ENCODE data around the gene FAM204A.

The FAM204A gene

DNA sequence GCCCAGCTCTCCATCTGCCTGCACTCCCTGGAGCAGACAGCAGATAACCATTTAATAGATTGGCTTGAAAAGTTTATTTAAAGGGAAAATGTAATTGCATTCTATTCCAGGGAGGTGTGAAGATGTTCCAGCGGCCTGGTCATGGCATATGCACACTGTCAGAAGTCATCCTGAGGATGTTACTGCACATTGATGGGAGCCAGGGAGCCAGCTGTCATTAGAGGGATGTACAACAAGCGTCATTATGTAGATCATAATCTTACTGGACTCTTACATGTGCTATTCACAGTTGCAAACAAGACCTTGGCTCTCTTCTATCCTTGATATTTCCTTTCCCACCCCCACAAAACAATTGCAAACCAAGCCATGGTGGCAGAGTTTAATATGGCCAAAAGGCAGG is 65.4 kb downstream of the FAM204A start:
- DNase-seq: no peak

DNA sequence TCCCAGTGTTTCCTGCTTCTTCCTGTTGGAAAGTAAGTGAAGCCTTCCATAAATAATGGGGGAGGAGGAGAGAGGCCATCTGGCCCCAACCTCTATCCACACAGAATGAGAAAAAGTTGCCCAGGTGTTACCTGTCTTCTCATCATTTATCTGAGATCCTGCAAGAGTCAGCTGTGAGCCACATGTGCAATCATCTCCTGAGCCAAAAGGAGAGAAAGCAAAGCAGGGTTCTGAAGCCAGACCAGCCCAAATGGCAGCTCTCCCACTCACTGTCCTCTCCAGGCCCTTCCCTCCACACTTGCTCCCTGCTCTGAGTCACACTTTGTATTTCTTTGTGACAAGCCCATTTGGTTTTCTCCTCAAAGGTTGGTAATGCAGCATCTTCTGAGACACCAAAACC is 65.9 kb downstream of the FAM204A start:
- no peak for DNase-seq

DNA sequence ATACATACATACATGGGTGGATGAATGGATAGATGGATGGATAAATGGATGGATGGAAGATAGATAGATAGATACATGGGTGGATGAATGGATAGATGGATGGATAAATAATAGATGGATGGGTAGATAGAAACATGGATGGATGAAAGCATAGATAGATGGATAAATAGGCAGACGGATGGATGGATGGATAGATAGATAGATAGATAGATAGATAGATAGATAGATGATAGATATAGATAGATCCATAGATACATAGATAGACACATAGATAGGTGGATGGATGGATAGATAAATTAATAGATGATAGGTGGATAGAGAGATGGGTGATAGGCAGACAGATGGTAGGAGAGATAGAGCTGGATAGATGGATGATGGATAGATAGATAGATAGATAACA is 68.5 kb downstream of the FAM204A start:
- DNase-seq: no peak

GRCh38 chr10:118272767-118273166 is 69.4 kb downstream of the FAM204A start:
- DNase-seq: no peak

- no peak for DNase-seq
Observed at GRCh38 chr10:118272149-118272721, 69.9 kb downstream of the FAM204A start.

DNA sequence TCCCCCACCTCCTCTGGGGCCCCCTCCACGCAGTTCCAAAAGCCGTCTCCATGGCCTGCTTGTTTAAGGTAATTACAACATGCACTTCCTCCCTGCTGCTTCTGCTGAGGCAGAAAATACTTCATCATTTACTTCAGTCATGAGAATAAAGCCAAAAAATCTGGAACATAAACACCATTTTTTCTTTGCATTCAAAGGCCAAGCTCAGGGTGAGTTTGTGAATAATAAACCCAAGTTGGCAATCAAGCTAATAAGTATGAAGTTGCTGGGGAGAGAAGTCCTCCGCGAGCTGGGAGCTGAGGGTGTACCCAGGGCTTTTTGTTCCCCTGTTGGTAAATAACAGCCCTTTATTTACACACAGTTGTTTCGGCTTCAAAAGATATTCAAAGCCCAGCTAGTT is 70.5 kb downstream of the FAM204A start:
- no peak for DNase-seq

GRCh38 chr10:118266098-118266748 is 75.9 kb downstream of the FAM204A start:
- no peak for DNase-seq

- DNase-seq: no peak
Observed at GRCh38 chr10:118264838-118265470, 77.2 kb downstream of the FAM204A start.

DNA sequence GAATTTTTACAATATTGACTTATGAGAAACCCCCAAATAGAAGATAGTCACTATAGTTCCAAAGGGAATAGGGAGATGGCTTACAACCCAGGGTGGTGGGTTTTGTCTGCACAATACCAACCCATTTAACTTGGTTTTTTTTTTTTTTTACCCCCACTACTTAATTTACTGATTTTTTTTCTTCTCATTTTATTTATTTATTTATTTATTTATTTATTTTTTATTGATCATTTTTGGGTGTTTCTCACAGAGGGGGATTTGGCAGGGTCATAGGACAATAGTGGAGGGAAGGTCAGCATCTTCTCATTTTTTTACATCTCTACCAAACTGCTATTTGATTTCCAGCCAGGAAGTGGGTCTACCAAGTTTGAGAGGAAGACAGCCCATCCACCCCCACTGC is 77.9 kb downstream of the FAM204A start:
- no peak for DNase-seq

- DNase-seq: no peak
Observed at GRCh38 chr10:118262538-118262937, 79.6 kb downstream of the FAM204A start.

GRCh38 chr10:118259288-118259906 is 82.7 kb downstream of the FAM204A start:
- peak; percentile 34 for DNase-seq

DNA sequence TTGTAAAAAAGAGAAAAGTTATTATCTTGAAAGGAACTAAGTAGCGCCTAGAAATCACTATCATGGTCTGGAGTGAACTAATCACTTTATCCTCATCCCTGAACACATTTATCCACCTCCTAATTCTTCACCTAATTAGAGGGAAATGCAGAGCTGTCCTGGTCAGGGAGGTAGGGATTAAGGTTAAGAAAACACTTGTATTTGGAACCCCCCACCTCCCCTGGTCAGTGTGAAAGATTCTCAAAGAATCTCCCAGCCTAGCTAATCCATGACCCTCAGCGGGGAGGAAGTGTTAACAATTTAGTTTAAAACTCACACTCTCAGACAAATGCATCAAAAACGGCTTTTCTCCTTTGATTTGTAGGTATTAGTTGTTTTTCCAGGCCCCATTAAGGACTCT is 83.8 kb downstream of the FAM204A start:
- DNase-seq: no peak

DNA sequence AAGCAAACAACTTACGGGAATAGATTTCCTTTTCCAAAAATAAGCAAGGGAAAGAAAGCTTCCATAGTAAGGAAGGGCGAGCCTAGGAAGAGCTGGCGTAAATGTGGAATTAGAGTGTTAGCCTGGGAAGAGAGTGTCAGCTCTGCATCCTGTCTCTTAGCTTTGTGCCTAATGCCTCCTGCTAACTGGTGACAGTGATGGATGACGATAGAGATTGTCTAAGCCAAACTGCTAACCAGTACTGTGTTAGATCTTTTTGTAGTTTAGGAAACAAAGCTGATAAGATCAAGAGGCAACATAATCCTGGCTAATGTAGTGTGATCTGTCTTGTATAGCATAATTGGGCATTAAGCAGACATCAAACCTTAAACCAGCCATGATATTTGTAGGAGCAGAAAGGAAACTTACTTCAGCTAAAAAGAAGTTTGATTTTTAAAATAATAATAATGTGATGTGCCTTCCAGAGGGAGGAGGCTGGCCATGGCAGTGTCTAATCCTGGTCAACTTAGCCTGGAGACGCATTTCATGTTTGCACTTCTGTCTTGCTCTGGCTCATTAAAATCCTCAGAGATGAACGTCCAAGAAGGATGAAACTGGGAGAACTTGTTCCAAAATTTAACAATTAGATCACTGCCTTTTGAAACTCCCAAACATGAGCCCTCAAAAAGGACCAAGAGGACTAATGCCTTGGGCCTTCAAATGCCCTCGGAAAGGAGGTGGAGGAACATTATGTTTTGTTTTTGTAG is 85.1 kb downstream of the FAM204A start:
- DNase-seq: no peak

- no peak for DNase-seq
Observed at GRCh38 chr10:118256209-118256608, 85.9 kb downstream of the FAM204A start.

DNA sequence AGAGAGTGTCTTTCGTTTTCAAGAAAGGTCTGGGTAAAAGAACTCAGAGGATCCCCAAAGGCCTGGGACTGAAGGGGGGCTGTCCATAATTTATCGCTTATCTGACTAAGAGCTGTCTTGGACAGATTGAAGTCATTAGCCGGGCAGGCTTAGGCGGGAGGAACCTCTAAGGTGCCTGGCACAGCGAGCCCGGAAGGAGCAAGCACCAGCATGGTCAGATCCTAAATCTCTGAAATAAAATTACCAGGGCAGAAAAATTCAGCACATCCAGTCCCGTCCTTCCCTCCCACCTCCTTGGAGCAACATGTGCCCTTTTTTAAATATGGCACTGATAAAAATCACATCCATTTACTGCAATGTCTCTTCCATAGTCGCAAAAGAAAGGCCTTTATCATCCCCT is 86.8 kb downstream of the FAM204A start:
- DNase-seq: no peak

DNA sequence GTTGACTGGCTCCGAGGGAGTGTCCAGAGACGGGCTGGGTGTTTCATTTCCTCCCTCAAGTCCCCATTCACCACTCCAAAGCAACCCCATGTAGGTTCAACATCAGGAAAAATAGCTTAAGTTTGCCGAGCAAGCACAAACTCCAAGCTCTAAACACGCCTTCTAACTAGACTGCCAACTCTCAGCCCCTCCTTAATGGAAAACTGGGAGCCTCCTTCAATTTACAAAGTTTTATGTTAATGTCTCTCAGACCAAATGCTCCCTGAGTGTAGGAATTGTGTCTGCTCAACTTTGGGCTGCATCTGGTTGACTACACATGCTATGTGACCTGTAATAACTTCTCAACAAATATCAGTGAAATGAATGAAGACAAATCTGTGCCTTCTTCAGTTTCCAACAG is 87.5 kb downstream of the FAM204A start:
- DNase-seq: no peak

DNA sequence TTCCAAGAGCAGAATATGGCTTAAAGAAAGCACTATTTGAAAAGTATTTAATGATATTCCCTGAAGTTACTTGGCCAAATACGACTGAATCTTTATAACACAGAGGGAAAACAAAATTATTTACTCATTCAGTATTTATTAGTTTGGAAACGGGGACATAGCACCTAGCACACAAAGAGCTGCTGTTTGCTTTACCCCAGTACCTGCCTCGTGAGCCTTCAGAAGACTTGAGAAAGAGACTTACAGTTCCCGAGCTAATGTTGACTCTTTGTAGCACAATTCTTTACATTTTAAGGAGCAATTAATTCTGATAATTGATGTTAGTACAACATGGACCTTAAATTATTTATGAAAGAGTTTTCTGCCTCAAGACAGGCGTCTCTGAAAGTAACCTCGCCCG is 88.7 kb downstream of the FAM204A start:
- DNase-seq: no peak

DNA sequence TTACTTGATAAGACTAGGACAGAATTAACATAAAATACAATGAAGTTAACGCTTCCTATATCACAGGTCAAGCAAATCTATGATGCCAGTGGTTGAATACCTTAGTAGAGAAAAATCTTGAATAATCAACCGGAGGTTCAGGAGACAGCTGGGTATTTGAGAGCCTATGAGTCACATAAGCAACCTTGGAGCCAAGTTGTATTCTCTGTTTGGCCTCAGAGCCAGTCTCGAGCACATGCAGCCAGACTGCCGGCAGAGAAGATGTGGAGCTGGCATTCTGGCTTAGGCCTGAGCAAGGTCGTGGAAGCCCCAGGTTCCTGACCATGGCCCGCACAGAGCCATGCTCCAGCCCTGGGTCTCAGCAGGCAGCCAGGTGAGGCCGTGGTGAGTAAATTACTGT is 90.3 kb downstream of the FAM204A start:
- DNase-seq: no peak

DNA sequence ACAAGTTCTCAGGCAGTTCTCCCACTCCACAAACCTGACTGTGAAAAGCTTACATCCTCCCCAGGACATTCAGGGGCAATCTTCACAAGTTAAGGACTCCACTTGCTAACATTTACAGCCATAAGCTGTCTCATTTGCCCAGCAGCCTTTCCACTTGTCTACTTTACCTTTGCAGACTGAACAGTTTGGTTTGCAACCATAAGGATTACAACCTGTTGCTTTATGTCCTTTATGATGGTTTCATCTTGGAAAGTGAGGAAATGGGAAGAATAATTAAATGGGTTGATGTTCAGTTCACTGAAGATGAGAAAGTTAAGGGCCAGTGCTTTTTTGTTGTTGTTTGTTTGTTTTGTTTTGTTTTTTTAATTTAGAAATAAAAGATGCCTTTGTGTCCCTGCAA is 92.4 kb downstream of the FAM204A start:
- no peak for DNase-seq
